IMR-90 (cell line): ENCODE measurements around the gene ANKRD63. TPM values are rescaled to one million over a fixed set of nuclear protein-coding genes. Genes with fewer than 3 reads are reported as not detected.

Experiments
- ATAC-seq: fragments of 200-7000 bp; cut with Tn5 transposase; 2 replicates; pipeline ENCODE4 v1.9.1; 2020; ENCODE audit warnings: low read depth, mild to moderate bottlenecking, moderate library complexity
- BruUV-seq: library from RNA; stranded (reverse); fragments of 400-500 nt; replicated peaks from 2 replicates; lab custom pipeline; 2021; lab: Mats Ljungman, UMichigan
- CTCF ChIA-PET: fragments of 300-600 bp; formaldehyde crosslinking; extraction: SDS; loops from one replicate; lab custom pipeline; 2021; ENCODE audit warnings: antibody characterized with exemption; lab: Yijun Ruan, JAX
- POLR2A ChIA-PET: fragments of 300-600 bp; sonication (Branson Sonifier 250); formaldehyde crosslinking; loops from one replicate; lab custom pipeline; 2022; ENCODE audit warnings: antibody characterized with exemption; ENCODE audit not compliant: unreplicated experiment; lab: Charles Lee
- DNase-seq: peaks from one replicate; pipeline ENCODE4 v3.0.0; 2013
- H2AFZ ChIP-seq: replicated peaks from 2 replicates; pipeline ENCODE3; 2013; ENCODE audit warnings: low read length, mild to moderate bottlenecking; ENCODE audit not compliant: poor library complexity
- H2AK5ac ChIP-seq: 2 replicates; pipeline ENCODE4 v1.6.1; 2013; ENCODE audit warnings: low read depth, low read length, inconsistent platforms
- H2AK9ac ChIP-seq: replicated peaks from 2 replicates; pipeline ENCODE3; 2013; ENCODE audit warnings: mild to moderate bottlenecking, low read depth, low read length, moderate library complexity; ENCODE audit not compliant: poor library complexity
- H2BK120ac ChIP-seq: 2 replicates; pipeline ENCODE4 v1.6.1; 2013; ENCODE audit warnings: low read depth, low read length, inconsistent platforms
- H2BK15ac ChIP-seq: 3 replicates; pipeline ENCODE4 v1.6.1; 2013; ENCODE audit warnings: low read depth, low read length, inconsistent platforms
- H2BK20ac ChIP-seq: 2 replicates; pipeline ENCODE4 v1.6.1; 2013; ENCODE audit warnings: low read depth, mild to moderate bottlenecking, inconsistent platforms, low read length, moderate library complexity
- H2BK5ac ChIP-seq: 2 replicates; pipeline ENCODE4 v1.6.1; 2013; ENCODE audit warnings: mild to moderate bottlenecking, low read depth, low read length, inconsistent platforms; ENCODE audit not compliant: poor library complexity, severe bottlenecking
- H3K14ac ChIP-seq: replicated peaks from 2 replicates; pipeline ENCODE4 v1.6.1; 2013; ENCODE audit warnings: low read depth, low read length, inconsistent platforms
- H3K18ac ChIP-seq: 2 replicates; pipeline ENCODE4 v1.6.1; 2013; ENCODE audit warnings: low read depth, low read length, control low read depth
- H3K23ac ChIP-seq: 2 replicates; pipeline ENCODE4 v1.6.1; 2013; ENCODE audit warnings: low read depth, low read length, inconsistent platforms
- H3K27ac ChIP-seq: 2 replicates; pipeline ENCODE4 v1.5.1; 2013; ENCODE audit warnings: mild to moderate bottlenecking, control low read depth, low read length; ENCODE audit not compliant: insufficient read depth
- H3K27me3 ChIP-seq: 2 replicates; pipeline ENCODE4 v1.6.1; 2013; ENCODE audit warnings: low read length; ENCODE audit not compliant: control insufficient read depth, insufficient read depth
- H3K36me3 ChIP-seq: 2 replicates; pipeline ENCODE4 v1.6.1; 2013; ENCODE audit warnings: low read length, mixed read lengths; ENCODE audit not compliant: control insufficient read depth, insufficient read depth
- H3K4ac ChIP-seq: 2 replicates; pipeline ENCODE4 v1.6.1; 2013; ENCODE audit warnings: low read depth, low read length, inconsistent platforms
- H3K4me1 ChIP-seq: 2 replicates; pipeline ENCODE4 v1.6.1; 2013; ENCODE audit warnings: low read length, mixed read lengths; ENCODE audit not compliant: control insufficient read depth, insufficient read depth
- H3K4me2 ChIP-seq: 2 replicates; pipeline ENCODE4 v1.6.1; 2013; ENCODE audit warnings: low read depth, mild to moderate bottlenecking, control low read depth, low read length, moderate library complexity
- H3K4me3 ChIP-seq: 2 replicates; pipeline ENCODE4 v1.5.1; 2013; ENCODE audit warnings: low read depth, mild to moderate bottlenecking, control low read depth, low read length, moderate library complexity; ENCODE audit not compliant: insufficient read depth
- H3K56ac ChIP-seq: 2 replicates; pipeline ENCODE4 v1.6.1; 2013; ENCODE audit warnings: low read length, inconsistent platforms; ENCODE audit not compliant: insufficient read depth; ENCODE audit errors: extremely low read depth
- H3K79me1 ChIP-seq, 2 experiments: 2 replicates each; pipeline ENCODE4 v1.6.1; 2013; ENCODE audit warnings: low read length in 2 of 2, inconsistent platforms in 1 of 2, low read depth in 1 of 2
- H3K9ac ChIP-seq: 2 replicates; pipeline ENCODE4 v1.6.1; 2013; ENCODE audit warnings: low read depth, low read length, control low read depth
- H3K9me1 ChIP-seq: 2 replicates; pipeline ENCODE4 v1.6.1; 2013; ENCODE audit warnings: low read length, inconsistent platforms; ENCODE audit not compliant: insufficient read depth
- H3K9me3 ChIP-seq: 2 replicates; pipeline ENCODE4 v1.6.1; 2013; ENCODE audit warnings: low read length; ENCODE audit not compliant: control insufficient read depth, insufficient read depth
- H4K20me1 ChIP-seq: 2 replicates; pipeline ENCODE4 v1.6.1; 2013; ENCODE audit warnings: low read length, inconsistent platforms; ENCODE audit not compliant: insufficient read depth
- H4K5ac ChIP-seq: 2 replicates; pipeline ENCODE4 v1.6.1; 2013; ENCODE audit warnings: mild to moderate bottlenecking, low read depth, low read length, control low read depth
- H4K8ac ChIP-seq, 2 experiments: 2 replicates each; pipeline ENCODE4 v1.6.1; 2013; ENCODE audit warnings: low read depth in 2 of 2, low read length in 2 of 2, control low read depth in 1 of 2, inconsistent platforms in 1 of 2
- H4K91ac ChIP-seq: 2 replicates; pipeline ENCODE4 v1.6.1; 2013; ENCODE audit warnings: low read depth, low read length, inconsistent platforms; ENCODE audit not compliant: insufficient read depth
- CHD1 ChIP-seq: IDR thresholded peaks from 2 replicates; pipeline ENCODE4 v1.6.1; 2012; ENCODE audit warnings: low read depth, low read length, improper control_type of control experiment
- CTCF ChIP-seq: conservative IDR thresholded peaks from 2 replicates; pipeline ENCODE4 v1.5.1; 2012; ENCODE audit warnings: mild to moderate bottlenecking, low read depth, low read length, improper control_type of control experiment
- MAZ ChIP-seq: IDR thresholded peaks from 2 replicates; pipeline ENCODE4 v1.6.1; 2012; ENCODE audit warnings: low read depth, mild to moderate bottlenecking, low read length, improper control_type of control experiment, moderate library complexity, borderline replicate concordance
- POLR2A ChIP-seq: IDR thresholded peaks from 2 replicates; pipeline ENCODE4 v1.6.1; 2012; ENCODE audit warnings: mild to moderate bottlenecking, low read depth, low read length
- WGBS, 2 experiments: methylation state at CpG; one replicate each; pipeline versions ENCODE4 v1.1.5 to v1.1.7; 2013; ENCODE audit warnings: missing lambda C conversion rate in 2 of 2; ENCODE audit not compliant: insufficient read length in 1 of 2; ENCODE audit errors: extremely low coverage in 2 of 2; 5-methylcytosine and 5-hydroxymethylcytosine counted together
- dilution Hi-C: fragments of 300-500 bp; cut with HindIII; formaldehyde crosslinking; loops from one replicate; pipeline ENCODE4 v1.14.3; 2018; ENCODE audit warnings: low sequenced_read_pairs; ENCODE audit not compliant: unreplicated experiment
- in situ Hi-C: fragments of 300-500 bp; cut with MboI; formaldehyde crosslinking; loops from 3 replicates; pipeline ENCODE4 v1.14.3; 2019; ENCODE audit warnings: low sequenced_read_pairs, inconsistent platforms, mixed read lengths
- intact Hi-C: fragments of 100-400 bp; cut with micrococcal nuclease; formaldehyde crosslinking; loops from 2 replicates; pipeline ENCODE4 v1.10.0; 2022
- polyA plus RNA-seq, 3 experiments: library from polyadenylated mRNA; depleted of rRNA; stranded (reverse); fragments of >200 nt; gene quantifications; 2 replicates each; pipeline ENCODE4 v1.2.3, GENCODE V29; 2012; ENCODE audit warnings: low replicate concordance in 1 of 3
- total RNA-seq: library from RNA; depleted of rRNA; stranded (reverse); fragments of >200 nt; gene quantifications from 2 replicates; pipeline ENCODE4 v1.2.3, GENCODE V29; 2012

ANKRD63 gene
- total and polyA plus RNA-seq, 2 of the 4 experiments (the other 2 are of a cell fraction) = not detected

GRCh38 chr15:40296561-40297230 is 13.8 kb upstream of the ANKRD63 start:
- Histone ChIP-seq H4K8ac (no peak overlapping the region), H2AK5ac (no peak overlapping the region), H2AFZ (no peak overlapping the region), H3K79me1 (no peaks in the 10 kb centered on the region), H3K27me3 (peaks cover 79% of the 10 kb centered on the region), H2BK15ac (no peak overlapping the region), H3K9ac (no peak overlapping the region), H4K5ac (no peak overlapping the region), H3K9me1 (no peaks in the 10 kb centered on the region), H2BK20ac (no peak overlapping the region), H3K56ac (no peak overlapping the region), H3K36me3 (no peaks in the 10 kb centered on the region), H3K14ac (no peak overlapping the region), H3K23ac (no peak overlapping the region), H3K18ac (no peak overlapping the region), H2BK5ac (no peak overlapping the region), H2AK9ac (no peak overlapping the region), H3K4me2 (no peak overlapping the region), H3K4ac (no peak overlapping the region), H4K91ac (no peak overlapping the region), H3K27ac (no peak overlapping the region), H4K20me1 (no peaks in the 10 kb centered on the region), H3K9me3 (peaks cover 8% of the 10 kb centered on the region), H2BK120ac (no peak overlapping the region), H3K4me1 (no peaks in the 10 kb centered on the region), H3K4me3 (no peak overlapping the region)
- intact Hi-C loops (no loop called here), dilution Hi-C loops (no loop called here), in situ Hi-C loops (no loop called here)
- 80% methylated on average over 1 of the region's 5 CpGs; no CpG with 5 or more reads in 1 of the 2 experiments for WGBS, 2 experiments
- BruUV-seq = no TSS peak
- TF ChIP-seq CTCF (no peak), MAZ (no peak), POLR2A (no peak), CHD1 (no peak)
- no peak for DNase-seq
- ChIA-PET POLR2A (no interaction called here), CTCF (no interaction called here)
- ATAC-seq = no peak
